ENCODE data around the gene GNA14. TPM values are rescaled to one million over a fixed set of nuclear protein-coding genes. Genes with fewer than 3 reads are reported as not detected.

Gene GNA14
- total RNA-seq, 2 experiments from 2014 or later: not detected

DNA sequence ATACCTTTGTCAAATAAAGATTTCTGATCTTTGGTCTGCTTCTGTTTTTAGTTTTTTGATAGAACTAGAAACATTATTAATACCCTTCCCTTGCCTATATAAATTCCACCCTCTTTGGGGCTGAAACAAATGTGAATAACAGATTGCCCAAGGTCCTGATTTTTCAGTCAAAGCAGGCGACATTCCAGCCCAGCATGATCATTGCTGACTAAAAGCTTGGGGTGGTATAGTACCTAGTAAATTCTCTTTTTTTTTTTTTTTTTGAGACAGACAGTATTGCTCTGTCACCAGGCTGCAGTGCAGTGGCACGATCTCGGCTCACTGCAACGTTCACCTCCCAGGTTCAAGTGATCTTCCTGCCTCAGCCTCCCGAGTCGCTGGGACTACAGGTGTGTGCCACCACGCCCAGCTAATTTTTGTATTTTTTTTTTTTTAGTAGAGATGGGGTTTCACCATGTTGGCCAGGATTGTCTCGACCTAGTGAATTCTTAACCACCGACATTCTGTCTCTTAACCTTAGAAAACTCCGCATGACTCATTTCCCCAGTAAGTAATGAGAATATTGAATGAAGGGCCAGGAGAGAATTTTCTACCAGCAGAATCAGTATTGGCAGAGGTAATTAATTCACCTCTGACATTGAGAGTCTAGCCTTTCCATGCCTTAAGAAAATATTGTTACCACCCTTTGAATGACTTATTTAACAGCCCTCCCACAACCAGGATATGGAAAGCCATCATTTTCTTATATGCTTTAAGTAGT is 226.4 kb downstream of the GNA14 start:
- DNase-seq (ENCODE audit: low spot score): no peak
- POLR2A ChIA-PET: interaction anchor here (0.7 kb wide), 1 partner anchor 1258 kb away, joined by 3 read pairs; no protein-coding TSS in a partner anchor
- Histone ChIP-seq H3K9me2 (ENCODE audit: insufficient read depth, low read length) (no peaks in the 10 kb centered on the region), H3K9me3 (ENCODE audit: low read length) (no peaks in the 10 kb centered on the region), H3K4me3 (ENCODE audit: low read depth, low read length, poor library complexity, severe bottlenecking) (no peak overlapping the region), H3K79me2 (ENCODE audit: insufficient read depth, low read depth, low read length) (no peaks in the 10 kb centered on the region), H2AFZ (ENCODE audit: low read length) (no peak overlapping the region), H3K27ac (ENCODE audit: low read depth, low read length, poor library complexity, severe bottlenecking) (no peak overlapping the region), H3K4me2 (ENCODE audit: low read length) (no peak overlapping the region), H3K4me1 (ENCODE audit: insufficient read depth, low read length, poor library complexity, severe bottlenecking) (no peaks in the 10 kb centered on the region), H4K20me1 (ENCODE audit: insufficient read depth, low read length) (no peaks in the 10 kb centered on the region), H3K36me3 (ENCODE audit: insufficient read depth, low read length) (no peaks in the 10 kb centered on the region)
- intact Hi-C loops (cut with micrococcal nuclease; ENCODE audit: unreplicated experiment): no loop called here
- no TSS peak for BruUV-seq (replicated peaks)
- CTCF ChIA-PET (ENCODE audit: unreplicated experiment): no interaction called here
- TF ChIP-seq, protein P1, sequence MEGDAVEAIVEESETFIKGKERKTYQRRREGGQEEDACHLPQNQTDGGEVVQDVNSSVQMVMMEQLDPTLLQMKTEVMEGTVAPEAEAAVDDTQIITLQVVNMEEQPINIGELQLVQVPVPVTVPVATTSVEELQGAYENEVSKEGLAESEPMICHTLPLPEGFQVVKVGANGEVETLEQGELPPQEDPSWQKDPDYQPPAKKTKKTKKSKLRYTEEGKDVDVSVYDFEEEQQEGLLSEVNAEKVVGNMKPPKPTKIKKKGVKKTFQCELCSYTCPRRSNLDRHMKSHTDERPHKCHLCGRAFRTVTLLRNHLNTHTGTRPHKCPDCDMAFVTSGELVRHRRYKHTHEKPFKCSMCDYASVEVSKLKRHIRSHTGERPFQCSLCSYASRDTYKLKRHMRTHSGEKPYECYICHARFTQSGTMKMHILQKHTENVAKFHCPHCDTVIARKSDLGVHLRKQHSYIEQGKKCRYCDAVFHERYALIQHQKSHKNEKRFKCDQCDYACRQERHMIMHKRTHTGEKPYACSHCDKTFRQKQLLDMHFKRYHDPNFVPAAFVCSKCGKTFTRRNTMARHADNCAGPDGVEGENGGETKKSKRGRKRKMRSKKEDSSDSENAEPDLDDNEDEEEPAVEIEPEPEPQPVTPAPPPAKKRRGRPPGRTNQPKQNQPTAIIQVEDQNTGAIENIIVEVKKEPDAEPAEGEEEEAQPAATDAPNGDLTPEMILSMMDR (conservative IDR thresholded peaks at IDR 0.05; ENCODE audit: low read length): no peak
- TF ChIP-seq EZH2phosphoT487 (IDR thresholded peaks at IDR 0.05; ENCODE audit: borderline replicate concordance, low read depth, low read length): no peak

GRCh38 chr9:77420641-77421040 is 227.5 kb downstream of the GNA14 start:
- ChIA-PET POLR2A (no interaction called here), CTCF (ENCODE audit: unreplicated experiment) (no interaction called here)
- BruUV-seq (replicated peaks): no TSS peak
- Histone ChIP-seq H3K27ac (ENCODE audit: low read depth, low read length, poor library complexity, severe bottlenecking) (no peak overlapping the region), H3K79me2 (ENCODE audit: insufficient read depth, low read depth, low read length) (no peaks in the 10 kb centered on the region), H4K20me1 (ENCODE audit: insufficient read depth, low read length) (no peaks in the 10 kb centered on the region), H3K4me3 (ENCODE audit: low read depth, low read length, poor library complexity, severe bottlenecking) (no peak overlapping the region), H3K9me3 (ENCODE audit: low read length) (no peaks in the 10 kb centered on the region), H3K9me2 (ENCODE audit: insufficient read depth, low read length) (no peaks in the 10 kb centered on the region), H3K4me1 (ENCODE audit: insufficient read depth, low read length, poor library complexity, severe bottlenecking) (no peaks in the 10 kb centered on the region), H3K4me2 (ENCODE audit: low read length) (no peak overlapping the region), H2AFZ (ENCODE audit: low read length) (no peak overlapping the region), H3K36me3 (ENCODE audit: insufficient read depth, low read length) (no peaks in the 10 kb centered on the region)
- DNase-seq (ENCODE audit: low spot score): no peak
- TF ChIP-seq EZH2phosphoT487 (IDR thresholded peaks at IDR 0.05; ENCODE audit: borderline replicate concordance, low read depth, low read length): no peak
- TF ChIP-seq, protein P1 (conservative IDR thresholded peaks at IDR 0.05; ENCODE audit: low read length): no peak
- intact Hi-C loops (cut with micrococcal nuclease; ENCODE audit: unreplicated experiment): no loop called here

- Histone ChIP-seq H2AFZ (ENCODE audit: low read length) (no peak overlapping the region), H4K20me1 (ENCODE audit: insufficient read depth, low read length) (no peaks in the 10 kb centered on the region), H3K79me2 (ENCODE audit: insufficient read depth, low read depth, low read length) (no peaks in the 10 kb centered on the region), H3K4me3 (ENCODE audit: low read depth, low read length, poor library complexity, severe bottlenecking) (no peak overlapping the region), H3K9me2 (ENCODE audit: insufficient read depth, low read length) (no peaks in the 10 kb centered on the region), H3K36me3 (ENCODE audit: insufficient read depth, low read length) (no peaks in the 10 kb centered on the region), H3K9me3 (ENCODE audit: low read length) (no peaks in the 10 kb centered on the region), H3K4me2 (ENCODE audit: low read length) (no peak overlapping the region), H3K4me1 (ENCODE audit: insufficient read depth, low read length, poor library complexity, severe bottlenecking) (no peaks in the 10 kb centered on the region), H3K27ac (ENCODE audit: low read depth, low read length, poor library complexity, severe bottlenecking) (no peak overlapping the region)
- intact Hi-C loops (cut with micrococcal nuclease; ENCODE audit: unreplicated experiment): no loop called here
- no TSS peak for BruUV-seq (replicated peaks)
- TF ChIP-seq, protein P1 (conservative IDR thresholded peaks at IDR 0.05; ENCODE audit: low read length): no peak
- TF ChIP-seq EZH2phosphoT487 (IDR thresholded peaks at IDR 0.05; ENCODE audit: borderline replicate concordance, low read depth, low read length): no peak
- ChIA-PET POLR2A (interaction anchor here (0.6 to 0.7 kb wide), 2 partner anchors 218 to 454 kb away, joined by 3 read pairs; no protein-coding TSS in a partner anchor), CTCF (ENCODE audit: unreplicated experiment) (no interaction called here)
- no peak for DNase-seq (ENCODE audit: low spot score)
Measured at GRCh38 chr9:77418226-77418625, 229.9 kb downstream of the GNA14 start.

Data from OCI-LY7 (cell line).